ENCODE data around the gene UAP1L1.

UAP1L1 gene

GRCh38 chr9:137073992-137074399, 3.3 kb upstream of the UAP1L1 start:
- H3K4me3 ChIP-seq (ENCODE audit: low read depth, low read length, poor library complexity, severe bottlenecking): no peak overlapping the region
- H3K4me2 ChIP-seq (ENCODE audit: low read length): no peak overlapping the region
- peaks cover 6% of the 10 kb centered on the region; the same call in 1 of the 2 replicates for H3K79me2 ChIP-seq (ENCODE audit: insufficient read depth, low read length)
- no peak overlapping the region for H3K9ac ChIP-seq (ENCODE audit: low read length)
- H4K20me1 ChIP-seq (ENCODE audit: insufficient read depth, low read length): no peaks in the 10 kb centered on the region
- TF ChIP-seq EZH2 (IDR thresholded peaks at IDR 0.05; ENCODE audit: borderline replicate concordance, low read length) (no peak), CTCF (IDR thresholded peaks at IDR 0.05; ENCODE audit: low read length) (no peak)
- peaks cover 3% of the 10 kb centered on the region; the same call in 1 of the 2 replicates for H3K36me3 ChIP-seq (ENCODE audit: insufficient read depth, low read length)
- H3K9me2 ChIP-seq (ENCODE audit: low read depth, low read length): no peaks in the 10 kb centered on the region
- peaks cover 40% of the 10 kb centered on the region for H3K4me1 ChIP-seq (ENCODE audit: insufficient read depth, low read length, severe bottlenecking)
- H3K27me3 ChIP-seq (ENCODE audit: insufficient read depth, low read length): no peaks in the 10 kb centered on the region
- H3F3A ChIP-seq (ENCODE audit: insufficient read depth, low read length): no peaks in the 10 kb centered on the region
- H2AFZ ChIP-seq (ENCODE audit: low read length): no peak overlapping the region
- H3K27ac ChIP-seq (ENCODE audit: low read depth, low read length, poor library complexity, severe bottlenecking): no peak overlapping the region
- H3K9me3 ChIP-seq (ENCODE audit: low read length): no peaks in the 10 kb centered on the region

- no peak overlapping the region for H3K4me3 ChIP-seq (ENCODE audit: low read depth, low read length, poor library complexity, severe bottlenecking)
- H4K20me1 ChIP-seq (ENCODE audit: insufficient read depth, low read length): no peaks in the 10 kb centered on the region
- no peaks in the 10 kb centered on the region for H3K79me2 ChIP-seq (ENCODE audit: insufficient read depth, low read length)
- peaks cover 8% of the 10 kb centered on the region for H3K36me3 ChIP-seq (ENCODE audit: insufficient read depth, low read length)
- no peak overlapping the region for H2AFZ ChIP-seq (ENCODE audit: low read length)
- TF ChIP-seq CTCF (IDR thresholded peaks at IDR 0.05; ENCODE audit: low read length): no peak
- TF ChIP-seq EZH2 (IDR thresholded peaks at IDR 0.05; ENCODE audit: borderline replicate concordance, low read length): no peak
- H3K4me1 ChIP-seq (ENCODE audit: insufficient read depth, low read length, severe bottlenecking): peaks cover 35% of the 10 kb centered on the region
- H3K9ac ChIP-seq (ENCODE audit: low read length): peak overlapping the region; percentile 22; the same call in 1 of the 2 replicates
- H3F3A ChIP-seq (ENCODE audit: insufficient read depth, low read length): no peaks in the 10 kb centered on the region
- H3K4me2 ChIP-seq (ENCODE audit: low read length): peak overlapping the region; percentile 22; the same call in 1 of the 2 replicates
- no peaks in the 10 kb centered on the region for H3K9me2 ChIP-seq (ENCODE audit: low read depth, low read length)
- H3K27ac ChIP-seq (ENCODE audit: low read depth, low read length, poor library complexity, severe bottlenecking): peak overlapping the region; percentile 63
- H3K9me3 ChIP-seq (ENCODE audit: low read length): no peaks in the 10 kb centered on the region
- H3K27me3 ChIP-seq (ENCODE audit: insufficient read depth, low read length): no peaks in the 10 kb centered on the region
Observed at GRCh38 chr9:137074657-137075274, 2.6 kb upstream of the UAP1L1 start.

GRCh38 chr9:137075275-137075775, 2.0 kb upstream of the UAP1L1 start:
- Histone ChIP-seq H3K4me3 (ENCODE audit: low read depth, low read length, poor library complexity, severe bottlenecking) (no peak overlapping the region), H2AFZ (ENCODE audit: low read length) (no peak overlapping the region), H3K9me3 (ENCODE audit: low read length) (no peaks in the 10 kb centered on the region), H3K27me3 (ENCODE audit: insufficient read depth, low read length) (no peaks in the 10 kb centered on the region), H3K9ac (ENCODE audit: low read length) (no peak overlapping the region; the same call in 1 of the 2 replicates), H3K36me3 (ENCODE audit: insufficient read depth, low read length) (peaks cover 14% of the 10 kb centered on the region), H3K79me2 (ENCODE audit: insufficient read depth, low read length) (no peaks in the 10 kb centered on the region), H3F3A (ENCODE audit: insufficient read depth, low read length) (no peaks in the 10 kb centered on the region), H3K4me2 (ENCODE audit: low read length) (no peak overlapping the region), H4K20me1 (ENCODE audit: insufficient read depth, low read length) (no peaks in the 10 kb centered on the region), H3K4me1 (ENCODE audit: insufficient read depth, low read length, severe bottlenecking) (peaks cover 35% of the 10 kb centered on the region), H3K9me2 (ENCODE audit: low read depth, low read length) (no peaks in the 10 kb centered on the region), H3K27ac (ENCODE audit: low read depth, low read length, poor library complexity, severe bottlenecking) (peak overlapping the region; percentile 63)
- no peak for TF ChIP-seq EZH2 (IDR thresholded peaks at IDR 0.05; ENCODE audit: borderline replicate concordance, low read length)
- TF ChIP-seq CTCF (IDR thresholded peaks at IDR 0.05; ENCODE audit: low read length): no peak
